ENCODE data around the gene CKMT2.

Gene CKMT2

GRCh38 chr5:81219389-81219788, 13.7 kb upstream of the CKMT2 start:
- no peak for DNase-seq

- no peak for DNase-seq
Observed at GRCh38 chr5:81222285-81222684, 10.8 kb upstream of the CKMT2 start.

- DNase-seq = no peak
Observed at GRCh38 chr5:81225463-81225862, 7.7 kb upstream of the CKMT2 start.

GRCh38 chr5:81226286-81226685, 6.8 kb upstream of the CKMT2 start:
- DNase-seq = no peak

GRCh38 chr5:81226949-81227348, 6.2 kb upstream of the CKMT2 start:
- no peak for DNase-seq

GRCh38 chr5:81228084-81228483, 5.0 kb upstream of the CKMT2 start:
- no peak for DNase-seq

- no peak for DNase-seq
Observed at GRCh38 chr5:81230416-81230815, 2.7 kb upstream of the CKMT2 start.

GRCh38 chr5:81232464-81233079, 550 bp upstream of the CKMT2 start:
- no peak for DNase-seq

GRCh38 chr5:81234299-81234698, 1.2 kb downstream of the CKMT2 start:
- no peak for DNase-seq

- no peak for DNase-seq
Observed at GRCh38 chr5:81234801-81235200, 1.7 kb downstream of the CKMT2 start.

GRCh38 chr5:81235287-81236072, 2.4 kb downstream of the CKMT2 start:
- DNase-seq = no peak

GRCh38 chr5:81238460-81238859, 5.3 kb downstream of the CKMT2 start:
- DNase-seq = no peak

- DNase-seq = no peak
Observed at GRCh38 chr5:81239613-81240012, 6.5 kb downstream of the CKMT2 start.

GRCh38 chr5:81241001-81241400, 7.9 kb downstream of the CKMT2 start:
- no peak for DNase-seq

- no peak for DNase-seq
Observed at GRCh38 chr5:81241961-81242648, 9.0 kb downstream of the CKMT2 start.

GRCh38 chr5:81242906-81243436, 9.8 kb downstream of the CKMT2 start:
- DNase-seq = no peak

GRCh38 chr5:81244451-81244850, 11.3 kb downstream of the CKMT2 start:
- DNase-seq = no peak

- DNase-seq = no peak
Observed at GRCh38 chr5:81245871-81246235, 12.7 kb downstream of the CKMT2 start.

- DNase-seq = no peak
Observed at GRCh38 chr5:81246697-81247096, 13.6 kb downstream of the CKMT2 start.

GRCh38 chr5:81247441-81247972, 14.4 kb downstream of the CKMT2 start:
- no peak for DNase-seq

- peak; percentile 25 for DNase-seq
Observed at GRCh38 chr5:81249240-81249639, 16.1 kb downstream of the CKMT2 start.

GRCh38 chr5:81250004-81250403, 16.9 kb downstream of the CKMT2 start:
- DNase-seq = peak; percentile 68

- no peak for DNase-seq
Observed at GRCh38 chr5:81251922-81252321, 18.8 kb downstream of the CKMT2 start.

GRCh38 chr5:81252904-81253303, 19.8 kb downstream of the CKMT2 start:
- no peak for DNase-seq
